Left hindlimb (tissue), 1 donor: ENCODE results near the gene DENND2A.
"Not testable (repeated sequence)": the region's sequence is repeated elsewhere in the genome, so short reads cannot be mapped to it uniquely, and the experiment has no call there.

Experiments
- DNase-seq: peaks from one replicate; pipeline ENCODE4 v3.0.0-alpha.2; 2018

The DENND2A gene

DNA sequence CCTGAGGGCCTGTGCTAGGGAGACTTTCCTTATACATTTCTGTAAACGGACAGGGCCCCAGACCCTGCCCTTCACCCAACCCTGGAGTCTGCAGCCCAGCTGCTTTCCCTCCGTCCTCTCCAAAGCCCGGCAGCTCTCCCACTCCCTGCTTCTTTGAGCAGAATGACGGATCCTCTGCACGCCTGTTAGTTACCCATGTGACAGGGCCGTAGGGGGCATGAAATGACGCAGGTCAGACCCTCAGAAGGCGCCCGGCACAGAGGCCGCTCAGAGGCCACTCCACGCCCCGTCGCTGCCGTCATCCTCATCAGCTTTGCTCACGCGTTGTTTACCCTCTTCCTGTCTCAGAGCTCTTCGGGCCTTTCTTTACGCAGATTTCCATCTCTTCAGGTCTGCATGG lies 101.2 kb downstream of the DENND2A start:
- no peak for DNase-seq

DNA sequence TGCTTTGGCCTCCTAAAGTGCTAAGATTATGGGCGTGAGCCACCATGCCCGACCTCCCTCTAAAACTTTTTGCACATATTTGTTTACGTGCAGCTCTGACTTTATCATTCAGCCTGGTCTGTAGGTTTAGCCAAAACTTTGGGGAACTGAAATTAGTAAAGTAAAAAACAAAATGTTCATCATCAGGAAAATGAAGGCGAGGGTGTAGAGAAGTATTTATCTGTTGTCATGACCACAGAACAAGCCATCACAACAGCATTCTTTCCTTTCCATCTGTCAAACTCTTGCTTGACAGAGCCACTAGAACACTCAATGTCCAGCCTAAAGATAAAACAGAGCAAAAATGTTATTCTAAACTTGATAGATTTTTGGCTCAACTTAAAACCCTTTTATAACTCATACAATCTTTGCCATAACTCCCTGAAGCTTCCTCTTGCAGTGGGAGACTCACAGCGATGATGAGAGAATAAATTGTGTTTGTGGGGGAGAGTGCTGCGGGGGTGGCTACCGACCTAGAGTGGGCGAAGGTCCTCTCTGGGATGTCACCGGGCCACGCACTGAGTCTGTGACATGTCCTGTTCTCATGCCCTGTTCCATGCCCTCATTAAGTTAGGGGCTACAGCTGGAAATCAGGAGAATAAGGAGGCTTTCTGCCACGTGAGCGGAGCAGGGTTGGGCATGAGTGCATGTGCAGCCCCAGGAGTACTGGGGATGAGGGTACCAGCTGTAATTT lies 102.7 kb downstream of the DENND2A start:
- no peak for DNase-seq

DNA sequence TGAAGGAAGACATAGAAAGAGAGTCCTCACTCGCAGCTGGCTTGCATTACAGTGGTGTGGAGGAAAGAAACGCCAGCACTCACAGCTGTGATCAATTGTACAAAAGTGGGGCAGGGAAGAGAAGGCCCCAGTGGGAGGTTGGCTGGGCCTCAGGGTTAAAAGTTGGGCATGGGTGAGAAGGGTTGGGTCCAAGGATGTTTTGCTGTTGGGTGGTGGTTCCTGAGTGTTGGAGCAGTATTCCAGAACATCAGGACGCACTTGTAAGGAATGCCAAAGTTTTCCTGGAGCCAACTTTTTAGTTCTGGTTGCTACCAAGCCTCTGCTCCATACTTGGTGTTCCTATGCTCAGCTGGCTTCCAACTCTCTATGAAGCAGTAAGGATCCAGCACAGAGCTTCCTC lies 105.9 kb downstream of the DENND2A start:
- no peak for DNase-seq

DNA sequence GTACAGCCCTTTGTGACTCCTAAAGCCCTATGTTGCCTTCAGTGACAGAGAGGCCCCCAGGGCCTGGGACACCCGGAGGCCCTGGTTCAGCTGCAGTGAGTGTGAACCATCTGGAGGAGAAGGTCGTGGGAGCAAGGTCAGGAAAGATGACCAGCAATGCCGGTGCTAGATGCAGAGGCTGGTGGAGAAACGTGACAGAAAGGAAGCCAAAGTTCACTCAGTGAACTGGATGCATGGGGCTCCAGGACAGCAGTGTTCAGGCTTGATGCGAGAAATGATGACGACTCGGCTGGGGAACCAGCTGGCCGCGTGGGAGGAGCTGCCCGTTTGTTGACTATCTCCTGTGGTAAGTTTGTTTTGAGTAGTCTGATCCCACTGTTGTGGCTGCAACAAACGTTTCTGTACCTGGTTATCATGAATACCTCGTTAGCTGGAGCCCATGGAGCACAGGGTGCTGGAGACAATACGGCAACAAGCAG lies 107.2 kb downstream of the DENND2A start:
- no peak for DNase-seq

DNA sequence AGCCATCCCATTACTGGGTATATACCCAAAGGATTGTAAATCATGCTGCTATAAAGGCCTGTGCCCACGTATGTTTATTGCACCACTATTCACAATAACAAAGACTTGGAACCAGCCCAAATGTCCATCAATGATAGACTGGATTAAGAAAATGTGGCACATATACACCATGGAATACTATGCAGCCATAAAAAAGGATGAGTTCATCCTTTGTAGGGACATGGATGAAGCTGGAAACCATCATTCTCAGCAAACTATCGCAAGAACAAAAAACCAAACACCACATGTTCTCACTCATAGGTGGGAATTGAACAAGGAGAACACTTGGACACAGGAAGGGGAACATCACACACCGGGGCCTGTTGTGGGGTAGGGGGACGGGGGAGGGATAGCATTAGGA lies 111.2 kb downstream of the DENND2A start:
- DNase-seq = not testable (repeated sequence)

DNA sequence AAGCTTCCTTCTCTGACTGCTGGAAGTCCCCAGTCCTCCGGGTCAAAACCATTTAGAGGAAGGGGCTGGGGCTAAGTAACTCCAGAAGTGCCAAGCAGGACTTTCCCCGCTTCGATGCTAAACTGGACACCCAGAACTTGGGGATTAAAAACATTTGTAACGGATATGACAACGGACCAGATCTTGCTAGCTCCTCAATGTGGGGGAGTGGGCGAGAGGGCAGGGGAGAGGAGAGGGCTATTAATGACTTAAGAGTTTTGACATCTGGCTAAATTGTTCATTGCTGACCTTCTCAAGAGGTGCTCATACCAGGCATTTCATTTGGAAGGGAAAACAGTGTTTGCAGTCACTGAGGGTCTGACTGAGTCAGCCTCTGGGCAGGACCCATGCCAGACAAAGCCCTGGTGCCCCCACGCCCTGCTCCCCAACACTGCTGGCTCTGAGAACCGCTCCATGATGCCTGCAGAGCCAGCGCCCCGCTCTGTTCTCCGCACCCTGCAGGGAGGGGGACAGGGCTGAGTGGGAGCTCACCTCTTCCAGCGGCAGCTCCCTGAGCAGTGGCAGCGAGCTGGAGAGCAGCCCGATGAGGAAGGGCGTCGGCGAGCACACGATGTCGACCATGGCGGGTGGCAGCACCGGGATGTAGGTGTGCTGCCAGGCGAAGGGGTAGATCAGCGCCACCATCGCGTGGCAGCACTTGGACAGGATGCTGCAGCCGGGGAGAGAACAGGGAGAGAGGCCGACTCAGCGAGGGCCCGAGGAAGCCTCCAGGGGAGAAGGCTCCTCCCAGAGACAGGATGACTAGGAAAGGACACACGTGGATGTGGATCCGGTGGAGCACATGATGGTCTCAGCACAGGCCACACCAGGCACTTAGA lies 113.6 kb downstream of the DENND2A start:
- DNase-seq = no peak

DNA sequence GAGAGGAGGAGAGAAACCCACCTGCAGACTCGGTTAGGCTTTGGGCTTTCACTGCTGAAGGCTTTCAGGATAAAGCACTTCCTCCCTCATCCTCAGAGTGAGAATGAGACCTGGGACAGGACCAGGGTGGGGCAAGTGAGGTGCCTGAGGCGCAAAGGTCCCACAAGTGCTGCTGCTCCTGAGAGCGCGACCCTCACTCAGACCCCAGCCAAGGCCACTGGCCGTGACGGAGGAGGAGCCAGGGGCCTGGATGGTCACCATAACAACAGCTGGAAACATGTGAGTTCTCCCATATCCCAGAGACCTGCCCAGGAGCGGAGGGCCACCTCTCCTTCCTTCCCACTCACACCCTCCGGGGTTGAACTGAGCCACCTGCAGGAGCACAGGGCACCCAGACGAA lies 114.4 kb downstream of the DENND2A start:
- no peak for DNase-seq

DNA sequence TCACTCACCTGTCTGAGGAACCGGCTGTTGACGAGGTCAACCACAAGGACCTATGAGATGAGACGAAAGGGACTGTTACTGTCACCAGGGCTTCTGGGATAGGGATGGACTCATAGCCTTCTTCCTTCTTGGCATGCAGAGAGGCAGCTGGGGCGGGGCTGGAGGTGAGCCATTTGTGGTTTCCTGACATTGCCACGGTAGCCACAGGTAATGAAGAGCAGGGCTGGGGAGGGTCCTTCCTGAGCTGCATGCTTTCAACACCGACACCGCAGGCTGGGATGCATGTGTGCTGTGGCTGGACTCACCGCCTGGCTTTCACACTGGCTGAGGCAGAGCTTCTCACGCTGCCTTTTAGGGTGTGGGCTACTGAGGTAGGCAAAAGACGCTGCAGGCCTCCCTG lies 114.9 kb downstream of the DENND2A start:
- DNase-seq = no peak

DNA sequence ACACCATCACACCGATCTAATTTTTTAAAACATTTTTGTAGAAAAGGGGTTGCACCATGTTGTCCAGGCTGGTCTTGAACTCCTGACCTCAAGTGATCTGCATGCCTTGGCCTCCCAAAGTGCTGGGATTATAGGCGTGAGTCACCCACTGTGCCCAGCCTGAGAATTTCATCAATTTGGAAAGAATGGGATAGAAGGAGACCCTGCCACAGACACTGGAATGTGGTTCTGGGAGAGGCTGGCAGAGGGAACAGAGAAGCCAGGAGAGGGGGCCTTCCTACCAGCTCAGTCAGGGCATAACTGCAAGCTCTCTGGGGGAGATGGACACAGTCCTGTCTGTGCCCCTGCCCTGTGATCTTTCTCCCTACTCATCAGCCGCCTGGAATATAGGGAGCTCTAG lies 119.2 kb downstream of the DENND2A start:
- DNase-seq = no peak

DNA sequence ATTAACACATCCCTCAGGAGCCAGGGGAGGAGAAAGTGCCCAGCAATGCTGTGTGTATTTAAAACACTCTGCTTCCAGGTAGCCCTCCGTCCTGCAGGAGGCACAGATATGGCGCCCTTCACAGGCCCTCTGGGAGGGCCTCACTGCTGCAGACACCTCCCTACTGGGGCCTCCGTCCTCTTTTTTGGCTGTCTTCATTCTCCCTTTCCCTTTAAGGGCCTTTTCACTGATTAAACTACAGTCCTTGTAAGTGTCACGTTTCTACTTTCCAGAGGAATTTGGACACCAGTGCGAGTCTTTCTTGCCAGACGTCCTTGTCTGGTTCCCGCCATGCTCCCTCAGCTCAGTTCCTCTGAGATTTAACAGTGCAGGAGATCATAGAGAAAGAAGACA lies 121.6 kb downstream of the DENND2A start:
- no peak for DNase-seq

DNA sequence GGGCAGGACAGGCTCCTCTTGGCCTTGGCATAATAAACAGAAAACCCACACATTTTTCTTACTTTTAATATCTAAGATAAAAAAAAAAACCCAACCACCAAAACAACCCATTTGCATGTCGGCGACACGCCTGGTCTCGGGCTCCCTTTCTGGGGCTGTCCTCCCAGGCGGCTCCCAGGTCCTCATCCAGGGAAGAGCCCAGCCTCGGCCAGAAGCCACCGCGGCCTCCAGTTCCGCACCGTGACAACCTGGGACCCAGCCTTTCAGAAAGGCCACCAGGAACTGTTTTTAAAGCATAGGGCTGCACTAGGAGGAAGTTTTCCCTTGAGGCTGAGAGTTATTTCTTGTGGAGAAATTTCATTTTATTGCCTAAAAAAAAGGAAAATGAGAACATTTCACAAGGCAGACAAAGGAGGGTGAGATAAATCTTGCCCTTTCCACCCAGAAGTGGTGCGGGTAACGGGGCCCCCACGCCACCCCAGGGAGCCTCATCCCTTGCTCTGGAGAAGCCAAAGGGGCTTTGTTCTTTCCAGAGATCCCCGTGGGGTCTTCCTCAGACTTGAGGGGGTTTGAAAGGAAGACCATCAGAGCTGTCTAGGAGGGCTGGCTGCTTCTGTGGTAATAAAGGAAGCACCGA lies 122.1 kb downstream of the DENND2A start:
- DNase-seq = no peak

DNA sequence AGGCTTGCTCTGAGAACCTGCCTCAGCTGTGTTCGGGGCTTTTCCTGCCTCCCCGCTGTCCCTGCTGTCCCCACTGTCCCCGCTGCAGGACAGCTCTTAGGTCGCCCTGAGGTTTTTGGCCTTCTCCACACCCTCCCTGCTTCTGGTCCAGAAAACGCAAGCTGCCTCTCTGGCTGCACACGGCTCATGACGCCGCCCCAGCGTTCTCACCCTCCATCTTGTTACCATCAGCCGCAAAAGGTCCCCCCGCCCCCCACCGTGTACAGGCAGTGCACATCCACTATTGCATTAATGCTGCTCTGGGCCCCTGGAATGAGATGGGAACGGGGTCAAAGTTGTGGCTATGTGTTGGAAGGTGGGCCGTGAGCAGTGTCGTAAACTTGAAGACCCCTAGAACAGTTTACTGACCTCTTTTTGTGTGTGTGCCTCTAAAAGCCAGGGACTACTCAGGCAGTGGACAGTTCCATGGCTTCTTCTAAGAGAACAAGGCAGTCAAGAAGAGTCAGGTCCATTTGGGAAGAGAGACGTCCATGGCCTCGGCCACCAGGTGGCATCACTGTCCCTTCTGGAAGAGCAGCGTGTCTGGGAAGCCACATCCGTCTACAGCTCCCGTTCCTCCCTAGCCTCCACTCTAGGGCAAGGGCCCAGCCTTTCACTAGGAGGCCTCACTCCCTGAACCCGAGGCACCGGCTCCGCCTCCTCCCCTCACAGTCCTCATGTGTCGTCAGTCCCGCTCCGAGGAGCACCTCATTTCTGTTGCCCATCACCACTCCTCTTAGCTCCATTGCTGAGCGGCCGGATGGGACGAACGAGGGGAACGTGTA lies 122.9 kb downstream of the DENND2A start:
- peak; percentile 90 for DNase-seq

DNA sequence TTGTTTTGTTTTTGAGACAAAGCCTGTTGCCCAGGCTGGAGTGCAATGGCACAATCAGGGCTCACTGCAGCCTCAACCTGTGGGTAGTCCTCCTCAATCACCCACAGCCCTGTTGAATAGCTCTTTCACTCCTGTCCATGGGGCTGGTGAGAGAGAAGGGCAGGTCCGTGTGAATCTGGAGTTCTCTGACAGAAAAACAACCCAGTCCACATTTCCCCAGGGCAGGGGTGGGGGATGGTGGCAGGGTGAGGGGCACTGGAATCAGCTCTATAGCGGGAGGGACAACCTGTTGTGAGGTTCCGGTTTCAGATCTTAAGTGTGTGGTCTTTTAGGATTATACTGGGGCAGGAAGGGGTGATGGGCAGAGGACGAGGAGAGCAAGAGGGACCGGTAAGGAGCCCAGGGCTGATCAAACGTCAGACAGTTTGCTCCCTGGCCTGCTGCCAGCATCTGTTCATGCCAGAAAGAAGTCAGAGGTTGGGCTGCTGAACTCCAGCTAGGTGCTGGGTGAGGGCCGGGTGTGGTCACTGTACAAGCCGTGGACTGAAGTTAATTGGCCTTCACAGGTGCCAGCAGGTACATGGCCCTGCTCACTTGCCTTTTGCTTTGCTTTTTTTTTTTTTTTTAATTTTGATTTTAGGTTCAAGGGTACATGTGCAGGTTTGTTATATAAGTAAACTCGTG lies 128.2 kb downstream of the DENND2A start:
- no peak for DNase-seq

DNA sequence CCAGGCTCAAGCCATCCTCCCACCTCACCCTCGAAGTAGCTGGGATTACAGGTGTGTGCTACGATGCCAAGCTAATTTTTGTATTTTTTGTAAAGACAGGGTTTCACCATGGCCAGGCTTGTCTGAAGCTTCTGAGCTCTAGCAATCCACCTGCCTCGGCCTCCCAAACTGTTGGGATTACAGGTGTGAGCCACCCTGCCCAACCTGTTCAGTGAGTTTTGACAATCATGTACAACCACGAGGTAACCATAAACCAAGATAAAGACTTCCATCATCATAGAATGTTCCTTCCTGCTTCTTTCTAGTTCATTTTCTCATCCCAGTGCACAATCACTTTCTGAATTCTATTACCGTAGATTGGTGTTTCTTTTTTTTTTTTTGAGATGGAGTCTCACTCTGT lies 130.8 kb downstream of the DENND2A start:
- DNase-seq = peak; percentile 19

DNA sequence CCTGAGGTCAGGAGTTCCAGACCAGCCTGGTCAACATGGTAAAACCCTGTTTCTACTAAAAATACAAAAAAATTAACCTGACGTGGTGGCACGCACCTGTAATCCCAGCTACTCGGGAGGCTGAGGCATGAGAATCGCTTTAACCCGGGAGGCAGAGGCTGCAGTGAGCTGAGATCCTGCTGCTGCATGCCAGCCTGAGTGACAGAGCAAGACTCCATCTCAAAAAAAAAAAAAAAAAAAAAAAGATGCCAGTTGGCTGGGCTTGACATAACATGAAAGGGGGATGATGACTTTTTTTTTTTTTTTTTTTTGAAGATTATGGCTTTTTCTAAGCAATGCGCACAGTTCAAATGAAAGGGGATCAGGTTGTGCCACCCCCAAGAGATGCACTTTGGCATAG lies 133.1 kb downstream of the DENND2A start:
- DNase-seq = not testable (repeated sequence)

DNA sequence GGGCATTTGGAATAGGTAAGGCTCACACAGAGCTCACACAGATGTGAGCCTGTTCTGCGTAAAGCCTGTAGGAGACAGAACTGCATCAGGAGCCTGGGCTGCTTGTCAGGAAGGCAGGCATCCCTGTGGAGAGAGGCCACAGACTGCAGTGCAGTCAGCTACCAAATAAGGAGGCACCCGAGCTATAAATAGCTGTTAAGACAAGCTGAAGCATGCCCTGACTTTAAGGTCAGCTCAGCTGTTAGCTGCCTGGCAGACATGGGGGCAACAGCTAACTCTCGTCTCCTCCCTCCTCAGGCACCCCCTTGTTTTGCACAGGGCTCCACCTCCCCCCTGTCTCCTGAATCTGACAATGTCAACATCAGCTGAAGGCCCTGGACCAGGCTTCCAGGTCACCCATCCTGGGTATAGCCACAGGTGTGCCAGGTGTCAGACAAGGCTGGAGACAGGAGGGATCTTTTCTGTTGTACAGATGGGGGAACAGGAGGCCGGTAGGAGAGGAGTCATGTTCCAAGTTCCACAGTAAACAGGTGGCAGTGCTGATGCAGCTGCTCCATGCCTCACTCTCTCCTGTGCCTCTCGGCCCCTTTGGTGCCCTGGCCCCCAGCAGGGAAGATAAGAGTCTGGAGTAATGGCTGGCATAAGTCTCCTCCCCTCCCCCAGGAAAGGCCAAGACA lies 133.7 kb downstream of the DENND2A start:
- DNase-seq = peak; percentile 40

DNA sequence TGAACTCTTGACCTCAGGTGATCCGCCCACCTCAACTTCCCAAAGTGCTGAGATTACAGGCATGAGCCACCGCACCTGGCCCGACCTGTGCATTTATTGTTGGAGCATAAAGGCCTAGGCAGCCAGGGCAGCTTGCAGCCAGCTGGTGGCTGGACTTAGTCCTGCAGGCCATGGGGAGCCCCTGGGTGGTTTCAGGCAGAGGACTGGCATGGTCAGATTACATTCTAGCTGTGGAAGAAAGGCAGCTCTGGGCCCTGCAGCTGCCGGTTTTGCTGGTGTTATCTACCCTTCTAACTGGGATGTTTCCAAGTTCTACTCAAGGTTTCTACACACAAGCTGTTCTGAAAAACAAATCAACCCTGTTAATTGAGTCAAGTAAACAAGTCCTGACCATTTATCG lies 138.6 kb downstream of the DENND2A start:
- peak; percentile 25 for DNase-seq

DNA sequence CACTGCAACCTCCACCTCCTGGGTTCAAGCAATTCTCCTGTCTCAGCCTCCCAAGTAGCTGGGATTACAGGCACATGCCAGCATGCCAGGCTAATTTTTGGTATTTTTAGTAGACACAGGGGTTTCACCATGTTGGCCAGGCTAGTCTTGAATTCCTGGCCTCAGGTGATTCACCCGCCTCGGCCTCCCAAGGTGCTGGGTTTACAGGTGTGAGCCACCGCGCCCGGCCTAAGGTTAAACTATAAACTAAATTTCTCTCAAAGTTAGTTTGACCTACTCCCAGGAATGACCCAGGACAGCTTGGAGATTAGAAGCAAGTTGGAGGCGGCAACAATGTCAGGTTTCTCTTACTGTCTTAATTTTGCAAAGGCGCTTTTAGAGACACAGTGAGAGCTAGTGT lies 142.8 kb downstream of the DENND2A start:
- not testable (repeated sequence) for DNase-seq

DNA sequence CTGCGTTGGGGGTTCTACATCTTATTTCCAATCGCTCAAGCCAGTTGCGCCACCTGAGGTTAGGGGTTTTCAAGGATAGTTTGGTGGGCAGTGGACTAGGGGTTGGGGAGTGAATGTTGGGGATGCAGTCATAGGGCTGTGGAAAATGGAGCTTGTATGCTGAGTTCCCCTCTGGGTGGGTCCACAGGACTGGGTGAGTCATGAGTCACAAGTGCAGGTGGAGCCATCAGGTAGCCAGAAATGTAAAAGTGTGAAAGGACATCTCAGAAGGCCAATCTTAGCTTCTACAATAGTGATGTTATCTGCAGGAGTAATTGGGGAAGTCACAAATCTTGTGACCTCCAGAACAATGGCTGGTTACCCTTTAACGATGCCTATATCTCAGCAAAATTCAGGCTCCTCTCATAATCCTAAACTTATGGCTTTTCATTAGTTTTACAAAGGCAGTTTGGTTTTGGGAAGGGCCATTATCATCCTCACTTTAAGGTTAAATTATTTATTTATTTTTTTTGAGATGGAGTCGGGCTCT lies 143.3 kb downstream of the DENND2A start:
- DNase-seq = no peak

DNA sequence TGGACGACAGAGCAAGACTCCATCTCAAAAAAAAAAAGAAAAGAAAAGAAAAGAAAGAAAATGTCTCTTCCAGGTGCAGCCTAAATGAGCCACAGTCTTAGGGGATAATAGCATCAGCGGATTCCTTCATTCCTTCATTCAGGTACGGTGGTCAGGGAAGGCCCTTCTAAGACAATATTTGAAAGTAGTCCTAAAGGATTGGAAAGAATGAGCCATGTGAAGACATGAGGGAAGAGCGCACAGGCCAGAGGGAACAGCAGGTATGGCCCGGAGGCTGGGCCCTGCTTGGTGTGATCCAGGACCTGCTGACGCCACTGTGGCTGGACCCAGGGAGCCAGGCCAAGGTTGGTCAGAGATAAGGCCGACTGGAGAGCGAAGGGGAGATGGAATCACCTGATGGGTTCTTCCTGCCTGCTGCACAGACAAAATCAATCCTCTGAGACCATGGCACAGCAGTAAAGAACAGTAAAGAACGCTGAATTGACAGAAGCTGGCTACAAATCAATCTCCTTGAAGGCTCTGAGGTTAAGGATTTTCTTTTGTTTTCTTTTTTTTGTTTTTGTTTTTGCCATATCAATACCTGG lies 145.0 kb downstream of the DENND2A start:
- no peak for DNase-seq

DNA sequence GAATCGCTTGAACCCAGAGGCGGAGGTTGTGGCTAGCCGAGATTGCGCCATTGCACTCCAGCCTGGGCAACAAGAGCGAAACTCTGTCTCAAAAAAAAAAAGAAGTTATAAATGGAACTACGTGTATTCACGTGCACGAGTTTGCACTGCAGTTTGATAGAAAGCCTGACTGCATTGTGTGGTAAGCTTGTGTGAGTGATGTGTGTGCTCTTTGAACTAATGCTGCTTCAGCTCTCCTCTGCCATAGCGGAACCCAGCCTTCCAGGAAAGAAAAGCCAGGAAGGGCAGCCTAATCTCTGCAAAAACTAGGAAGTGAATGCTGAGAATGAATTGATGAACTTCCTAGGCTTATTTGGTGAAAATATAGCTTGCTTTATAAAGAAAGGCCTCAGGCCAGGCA lies 145.7 kb downstream of the DENND2A start:
- no peak for DNase-seq
